SK-N-SH (cell line): ENCODE measurements around the gene EFCAB6. TPM values are rescaled to one million over a fixed set of nuclear protein-coding genes. Genes with fewer than 3 reads are reported as not detected.

ENCODE experiments used
- CTCF ChIA-PET: fragments of 300-600, 350-600 bp; formaldehyde crosslinking; extraction: SDS; loops from one replicate; lab custom pipeline; 2021; lab: Yijun Ruan, JAX
- POLR2A ChIA-PET: fragments of 350-600 bp; sonication (Branson Sonifier 250); formaldehyde crosslinking; extraction: SDS; loops from one replicate; lab custom pipeline; 2020; ENCODE audit warnings: antibody characterized with exemption, inconsistent platforms; lab: Yijun Ruan, JAX
- DNase-seq: peaks from one replicate; pipeline ENCODE4 v3.0.0; 2012
- H2AFZ ChIP-seq: fragments of 200-600 bp; sonication (generic); 2 replicates; pipeline ENCODE4 v1.8.1; 2016; ENCODE audit warnings: antibody characterized with exemption, mild to moderate bottlenecking, low read depth
- H3F3A ChIP-seq: fragments of 200-600 bp; sonication (generic); replicated peaks from 2 replicates; pipeline ENCODE3; 2016; ENCODE audit warnings: antibody characterized with exemption, mild to moderate bottlenecking; ENCODE audit not compliant: insufficient read depth
- H3K27ac ChIP-seq, 2 experiments: fragments of 200-500 bp in 1 of 2; fragments of 200-600 bp in 1 of 2; sonication (Bioruptor generic) in 1 of 2; sonication (generic), shearing (Covaris generic) in 1 of 2; 2 replicates each; pipeline versions ENCODE4 v1.5.1 to v1.6.1; 2014 to 2016; ENCODE audit warnings: low read depth in 2 of 2, inconsistent platforms in 1 of 2, low read length in 1 of 2, mild to moderate bottlenecking in 1 of 2, mixed read lengths in 1 of 2
- H3K27me3 ChIP-seq: fragments of 200-600 bp; sonication (generic), shearing (Covaris generic); 2 replicates; pipeline ENCODE4 v1.6.1; 2016; ENCODE audit warnings: mixed run types; ENCODE audit not compliant: insufficient read depth
- H3K36me3 ChIP-seq, 2 experiments: fragments of 200-500 bp in 1 of 2; fragments of 200-600 bp in 1 of 2; sonication (Bioruptor generic) in 1 of 2; sonication (generic) in 1 of 2; replicated peaks in 1 of 2; 2 replicates each; pipeline versions ENCODE3 to v1.5.1; 2014 to 2016; ENCODE audit warnings: low read length in 1 of 2, mild to moderate bottlenecking in 1 of 2; ENCODE audit not compliant: insufficient read depth in 2 of 2, control insufficient read depth in 1 of 2
- H3K4me1 ChIP-seq, 2 experiments: fragments of 200-500 bp in 1 of 2; fragments of 200-600 bp in 1 of 2; sonication (Bioruptor generic) in 1 of 2; sonication (generic), shearing (Covaris generic) in 1 of 2; 2 replicates each; pipeline versions ENCODE4 v1.5.1 to v1.6.1; 2014 to 2016; ENCODE audit warnings: low read depth in 1 of 2, low read length in 1 of 2, mixed run types in 1 of 2; ENCODE audit not compliant: insufficient read depth in 2 of 2, control insufficient read depth in 1 of 2
- H3K4me2 ChIP-seq: fragments of 200-600 bp; sonication (generic), shearing (Covaris generic); 2 replicates; pipeline ENCODE4 v1.6.1; 2017; ENCODE audit warnings: mixed run types
- H3K4me3 ChIP-seq, 2 experiments: fragments of 200-500 bp in 1 of 2; fragments of 200-600 bp in 1 of 2; sonication (Bioruptor generic) in 1 of 2; sonication (generic), shearing (Covaris generic) in 1 of 2; 2 replicates each; pipeline versions ENCODE4 v1.5.1 to v1.8.1; 2014 to 2016; ENCODE audit warnings: low read depth in 2 of 2, inconsistent platforms in 1 of 2, low read length in 1 of 2, mild to moderate bottlenecking in 1 of 2, mixed read lengths in 1 of 2, moderate library complexity in 1 of 2
- H3K79me2 ChIP-seq: fragments of 200-600 bp; sonication (generic); 2 replicates; pipeline ENCODE4 v1.8.1; 2017; ENCODE audit warnings: mild to moderate bottlenecking; ENCODE audit not compliant: insufficient read depth
- H3K9ac ChIP-seq: fragments of 200-600 bp; sonication (generic); 2 replicates; pipeline ENCODE4 v1.6.1; 2017; ENCODE audit warnings: mixed run types
- H3K9me2 ChIP-seq: fragments of 200-600 bp; sonication (generic); 2 replicates; pipeline ENCODE4 v1.6.1; 2017; ENCODE audit warnings: mixed run types
- H3K9me3 ChIP-seq: fragments of 200-600 bp; sonication (generic); 2 replicates; pipeline ENCODE4 v1.6.1; 2017; ENCODE audit warnings: mixed run types, mild to moderate bottlenecking, moderate library complexity
- H4K20me1 ChIP-seq: fragments of 200-600 bp; sonication (generic); 2 replicates; pipeline ENCODE4 v1.6.1; 2017; ENCODE audit warnings: mild to moderate bottlenecking, mixed run types; ENCODE audit not compliant: insufficient read depth
- ELF1 ChIP-seq: IDR thresholded peaks from 2 replicates; pipeline ENCODE4 v1.4.0; 2012
- FOXJ3 ChIP-seq: sonication (generic); formaldehyde crosslinking; IDR thresholded peaks from 2 replicates; pipeline ENCODE4 v1.5.1; 2020; ENCODE audit warnings: mild to moderate bottlenecking, missing genetic modification reagents
- GABPA ChIP-seq: IDR thresholded peaks from 2 replicates; pipeline ENCODE4 v1.4.0; 2012; ENCODE audit warnings: low read depth, mild to moderate bottlenecking
- MEF2A ChIP-seq: IDR thresholded peaks from 2 replicates; pipeline ENCODE4 v1.4.0; 2012; ENCODE audit warnings: low read depth, borderline replicate concordance
- MXI1 ChIP-seq: IDR thresholded peaks from 2 replicates; pipeline ENCODE4 v1.6.1; 2012; ENCODE audit warnings: mild to moderate bottlenecking, low read depth, low read length, improper control_type of control experiment
- NRF1 ChIP-seq: IDR thresholded peaks from 2 replicates; pipeline ENCODE4 v1.6.1; 2012; ENCODE audit warnings: low read depth, mild to moderate bottlenecking, low read length
- SIN3A ChIP-seq: IDR thresholded peaks from 2 replicates; pipeline ENCODE4 v1.6.1; 2012; ENCODE audit warnings: low read depth, mild to moderate bottlenecking, low read length, moderate library complexity, borderline replicate concordance
- YY1 ChIP-seq: IDR thresholded peaks from 2 replicates; pipeline ENCODE4 v1.4.0; 2012; ENCODE audit warnings: low read depth, mild to moderate bottlenecking
- WGBS: methylation state at CpG from one replicate; pipeline ENCODE4 v1.1.6; 2017; ENCODE audit warnings: low lambda C conversion rate; 5-methylcytosine and 5-hydroxymethylcytosine counted together
- polyA plus RNA-seq, 3 experiments: library from polyadenylated mRNA; depleted of rRNA; stranded (reverse); fragments of >200 nt; gene quantifications; 2 replicates each; pipeline ENCODE4 v1.2.3, GENCODE V29; 2012
- TF ChIP-seq, protein P1 (sequence below): fragments of 150-350 bp; IDR thresholded peaks from 2 replicates; pipeline ENCODE4 v1.6.1; 2016; ENCODE audit warnings: mild to moderate bottlenecking, low read depth, low read length
- TF ChIP-seq, protein P2 (sequence below): IDR thresholded peaks from 2 replicates; pipeline ENCODE4; 2012

Gene EFCAB6
- polyA plus RNA-seq, 1 of the 3 experiments (the other 2 are of a cell fraction), result 0.46 TPM

DNA sequence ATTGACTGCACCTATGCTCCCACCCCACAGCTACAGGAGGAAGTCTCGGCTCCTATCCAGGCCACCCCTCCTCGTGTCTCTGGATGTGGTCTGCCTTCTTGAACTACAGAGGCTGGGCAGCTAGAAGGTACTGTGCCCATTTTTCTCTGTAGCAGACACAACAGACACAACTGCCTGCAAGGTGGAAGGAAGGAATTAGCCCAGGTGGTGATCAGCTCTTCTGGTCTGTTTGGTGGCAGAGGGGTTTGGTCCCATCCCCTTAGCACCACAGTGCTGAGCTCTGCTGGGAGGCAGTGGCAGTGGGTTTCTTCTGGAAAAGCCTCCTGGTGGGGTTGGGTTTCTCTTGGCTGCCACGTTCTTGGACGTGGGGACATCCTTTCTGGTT is 267.8 kb downstream of the EFCAB6 start:
- H2AFZ ChIP-seq, result no peak overlapping the region
- no peak overlapping the region for H3K9ac ChIP-seq
- WGBS, result 51% methylated on average over 3 of the region's 4 CpGs
- no peaks in the 10 kb centered on the region for H4K20me1 ChIP-seq
- DNase-seq, result no peak
- H3K9me2 ChIP-seq, result no peaks in the 10 kb centered on the region
- H3F3A ChIP-seq, result no peaks in the 10 kb centered on the region
- H3K4me3 ChIP-seq, result no peak overlapping the region
- H3K36me3 ChIP-seq, result no peaks in the 10 kb centered on the region
- no peaks in the 10 kb centered on the region for H3K79me2 ChIP-seq
- H3K9me3 ChIP-seq, result no peaks in the 10 kb centered on the region
- no peak overlapping the region for H3K4me2 ChIP-seq
- ChIA-PET POLR2A (no interaction called here), CTCF (no interaction called here)
- H3K4me1 ChIP-seq, result peaks cover 0 to 2% of the 10 kb centered on the region in 2 experiments; a peak in 1 of 4 replicates
- H3K27ac ChIP-seq, result no peak overlapping the region
- TF ChIP-seq, protein P1, sequence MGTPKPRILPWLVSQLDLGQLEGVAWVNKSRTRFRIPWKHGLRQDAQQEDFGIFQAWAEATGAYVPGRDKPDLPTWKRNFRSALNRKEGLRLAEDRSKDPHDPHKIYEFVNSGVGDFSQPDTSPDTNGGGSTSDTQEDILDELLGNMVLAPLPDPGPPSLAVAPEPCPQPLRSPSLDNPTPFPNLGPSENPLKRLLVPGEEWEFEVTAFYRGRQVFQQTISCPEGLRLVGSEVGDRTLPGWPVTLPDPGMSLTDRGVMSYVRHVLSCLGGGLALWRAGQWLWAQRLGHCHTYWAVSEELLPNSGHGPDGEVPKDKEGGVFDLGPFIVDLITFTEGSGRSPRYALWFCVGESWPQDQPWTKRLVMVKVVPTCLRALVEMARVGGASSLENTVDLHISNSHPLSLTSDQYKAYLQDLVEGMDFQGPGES, result no peak
- TF ChIP-seq YY1, result no peak
- no peak for TF ChIP-seq NRF1
- TF ChIP-seq MEF2A, result no peak
- TF ChIP-seq, protein P2, sequence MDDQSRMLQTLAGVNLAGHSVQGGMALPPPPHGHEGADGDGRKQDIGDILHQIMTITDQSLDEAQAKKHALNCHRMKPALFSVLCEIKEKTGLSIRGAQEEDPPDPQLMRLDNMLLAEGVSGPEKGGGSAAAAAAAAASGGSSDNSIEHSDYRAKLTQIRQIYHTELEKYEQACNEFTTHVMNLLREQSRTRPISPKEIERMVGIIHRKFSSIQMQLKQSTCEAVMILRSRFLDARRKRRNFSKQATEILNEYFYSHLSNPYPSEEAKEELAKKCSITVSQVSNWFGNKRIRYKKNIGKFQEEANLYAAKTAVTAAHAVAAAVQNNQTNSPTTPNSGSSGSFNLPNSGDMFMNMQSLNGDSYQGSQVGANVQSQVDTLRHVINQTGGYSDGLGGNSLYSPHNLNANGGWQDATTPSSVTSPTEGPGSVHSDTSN, result no peak
- TF ChIP-seq FOXJ3 (CRISPR knock-in tag), result no peak
- TF ChIP-seq ELF1, result no peak
- no peaks in the 10 kb centered on the region for H3K27me3 ChIP-seq

DNA sequence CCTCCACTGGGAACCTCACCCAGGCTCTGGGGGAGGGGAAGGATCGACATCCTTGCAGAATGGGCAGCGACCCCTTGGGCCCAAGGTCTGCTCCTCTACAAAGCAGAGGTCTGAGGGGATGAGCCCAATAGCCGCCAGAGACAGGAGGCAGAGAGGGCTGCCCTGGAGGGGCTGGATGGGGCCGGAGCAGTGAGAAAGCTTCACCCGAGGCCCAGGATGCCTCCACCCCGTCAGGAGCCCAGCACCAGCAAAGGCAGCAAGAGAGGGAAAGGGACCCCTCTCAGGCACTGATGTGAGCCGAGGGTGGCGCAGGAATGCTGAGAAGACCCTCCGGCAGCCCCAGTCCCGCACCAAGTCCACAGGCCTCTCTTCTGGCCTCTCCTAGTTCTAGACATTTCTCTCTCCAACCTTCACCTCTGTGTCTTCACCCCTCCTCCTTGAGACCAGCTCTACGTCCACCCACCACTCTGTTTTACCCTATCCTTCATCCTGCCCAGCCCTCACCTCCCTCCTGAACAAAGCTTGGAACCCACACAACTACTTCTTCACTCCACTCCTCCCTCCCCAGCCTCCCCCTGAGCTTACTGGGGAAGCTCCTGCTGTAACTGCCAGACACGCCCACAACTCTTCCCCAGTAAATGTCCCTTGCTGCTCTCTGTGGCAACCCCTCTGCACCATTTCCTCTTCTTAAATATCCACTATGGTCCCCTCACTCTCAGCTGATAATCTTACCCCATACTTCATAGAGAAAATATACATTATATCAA is 268.4 kb downstream of the EFCAB6 start:
- H3F3A ChIP-seq, result no peaks in the 10 kb centered on the region
- no peak for DNase-seq
- H3K27ac ChIP-seq, result no peak overlapping the region
- CTCF ChIA-PET, result no interaction called here
- no peak overlapping the region for H3K9ac ChIP-seq
- H3K4me1 ChIP-seq, result peaks cover 0 to 2% of the 10 kb centered on the region in 2 experiments; a peak in 1 of 4 replicates
- WGBS, result 67% methylated on average over 2 of the region's 12 CpGs
- no peak overlapping the region for H2AFZ ChIP-seq
- H3K9me3 ChIP-seq, result no peaks in the 10 kb centered on the region
- H3K9me2 ChIP-seq, result no peaks in the 10 kb centered on the region
- TF ChIP-seq SIN3A (no peak), MXI1 (no peak), GABPA (no peak)
- TF ChIP-seq, all 33 proteins: peak for 0
- no peak overlapping the region for H3K4me2 ChIP-seq
- POLR2A ChIA-PET, result no interaction called here
- H3K79me2 ChIP-seq, result no peaks in the 10 kb centered on the region
- H3K4me3 ChIP-seq, result no peak overlapping the region
- H3K27me3 ChIP-seq, result no peaks in the 10 kb centered on the region
- H3K36me3 ChIP-seq, result no peaks in the 10 kb centered on the region
- no peaks in the 10 kb centered on the region for H4K20me1 ChIP-seq
